Measurements from ENCODE around the gene ITGB8.

ITGB8 gene

DNA sequence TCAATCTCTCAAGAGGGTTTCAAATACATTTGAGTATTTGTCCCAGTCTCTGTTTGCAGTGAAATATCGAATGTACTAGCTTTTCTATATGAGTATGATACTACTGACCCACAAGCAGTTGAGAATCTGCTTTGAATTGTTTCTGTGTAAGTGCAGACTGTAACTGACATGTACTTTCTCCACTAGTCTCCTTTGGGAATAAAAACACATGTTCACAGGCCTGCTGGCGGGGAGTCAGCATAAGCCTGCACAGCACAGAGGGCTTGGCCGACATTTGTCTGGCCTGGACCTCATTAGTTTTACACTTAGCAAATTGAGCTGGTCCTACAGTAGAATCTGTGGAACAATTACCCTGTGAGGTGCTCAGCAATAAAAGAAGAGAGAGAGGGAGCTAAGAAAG, 72.6 kb downstream of the ITGB8 start:
- no peak overlapping the region for H3K9ac ChIP-seq (ENCODE audit: insufficient read length, low read depth)
- H3K4me3 ChIP-seq (ENCODE audit: insufficient read length, low read depth): no peak overlapping the region
- no peaks in the 10 kb centered on the region for H3K9me3 ChIP-seq (ENCODE audit: insufficient read depth, low read length)
- H3K4me1 ChIP-seq (ENCODE audit: insufficient read depth, insufficient read length): no peaks in the 10 kb centered on the region
- TF ChIP-seq YY1 (IDR thresholded peaks at IDR 0.05; ENCODE audit: insufficient read depth, insufficient read length) (no peak), SUZ12 (IDR thresholded peaks at IDR 0.05; ENCODE audit: extremely low read depth, insufficient read depth, insufficient read length) (no peak), ZNF274 (IDR thresholded peaks at IDR 0.05; ENCODE audit: low read depth, low read length) (no peak)
- peaks cover 6% of the 10 kb centered on the region for H3K36me3 ChIP-seq (ENCODE audit: insufficient read depth, insufficient read length, low read length)
- no peak for DNase-seq (ENCODE audit: low read depth, low spot score)
- no peaks in the 10 kb centered on the region for H3K27me3 ChIP-seq (ENCODE audit: insufficient read depth, insufficient read length)

DNA sequence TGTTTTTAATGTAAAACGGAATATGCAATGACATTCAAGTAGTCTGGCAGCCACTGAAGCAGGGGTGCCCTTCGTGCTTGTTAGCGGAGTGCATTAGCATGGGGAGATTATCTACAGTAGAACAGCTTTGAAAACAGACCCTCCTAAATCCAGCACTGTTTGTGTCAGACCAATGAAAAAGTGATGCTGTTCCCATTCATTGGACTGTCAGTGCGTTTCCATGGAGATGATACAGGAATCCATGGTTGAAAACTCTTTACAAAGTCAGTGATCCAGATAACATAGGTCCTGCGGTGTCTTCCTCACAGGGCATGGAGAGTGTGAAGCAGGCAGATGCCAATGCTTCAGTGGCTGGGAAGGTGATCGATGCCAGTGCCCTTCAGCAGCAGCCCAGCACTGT, 73.6 kb downstream of the ITGB8 start:
- no peak overlapping the region for H3K4me3 ChIP-seq (ENCODE audit: insufficient read length, low read depth)
- no peaks in the 10 kb centered on the region for H3K4me1 ChIP-seq (ENCODE audit: insufficient read depth, insufficient read length)
- H3K9ac ChIP-seq (ENCODE audit: insufficient read length, low read depth): no peak overlapping the region
- H3K9me3 ChIP-seq (ENCODE audit: insufficient read depth, low read length): no peaks in the 10 kb centered on the region
- H3K27me3 ChIP-seq (ENCODE audit: insufficient read depth, insufficient read length): no peaks in the 10 kb centered on the region
- peaks cover 3% of the 10 kb centered on the region for H3K36me3 ChIP-seq (ENCODE audit: insufficient read depth, insufficient read length, low read length)
- DNase-seq (ENCODE audit: low read depth, low spot score): no peak
- TF ChIP-seq YY1 (IDR thresholded peaks at IDR 0.05; ENCODE audit: insufficient read depth, insufficient read length) (no peak), ZNF274 (IDR thresholded peaks at IDR 0.05; ENCODE audit: low read depth, low read length) (no peak), SUZ12 (IDR thresholded peaks at IDR 0.05; ENCODE audit: extremely low read depth, insufficient read depth, insufficient read length) (no peak)

DNA sequence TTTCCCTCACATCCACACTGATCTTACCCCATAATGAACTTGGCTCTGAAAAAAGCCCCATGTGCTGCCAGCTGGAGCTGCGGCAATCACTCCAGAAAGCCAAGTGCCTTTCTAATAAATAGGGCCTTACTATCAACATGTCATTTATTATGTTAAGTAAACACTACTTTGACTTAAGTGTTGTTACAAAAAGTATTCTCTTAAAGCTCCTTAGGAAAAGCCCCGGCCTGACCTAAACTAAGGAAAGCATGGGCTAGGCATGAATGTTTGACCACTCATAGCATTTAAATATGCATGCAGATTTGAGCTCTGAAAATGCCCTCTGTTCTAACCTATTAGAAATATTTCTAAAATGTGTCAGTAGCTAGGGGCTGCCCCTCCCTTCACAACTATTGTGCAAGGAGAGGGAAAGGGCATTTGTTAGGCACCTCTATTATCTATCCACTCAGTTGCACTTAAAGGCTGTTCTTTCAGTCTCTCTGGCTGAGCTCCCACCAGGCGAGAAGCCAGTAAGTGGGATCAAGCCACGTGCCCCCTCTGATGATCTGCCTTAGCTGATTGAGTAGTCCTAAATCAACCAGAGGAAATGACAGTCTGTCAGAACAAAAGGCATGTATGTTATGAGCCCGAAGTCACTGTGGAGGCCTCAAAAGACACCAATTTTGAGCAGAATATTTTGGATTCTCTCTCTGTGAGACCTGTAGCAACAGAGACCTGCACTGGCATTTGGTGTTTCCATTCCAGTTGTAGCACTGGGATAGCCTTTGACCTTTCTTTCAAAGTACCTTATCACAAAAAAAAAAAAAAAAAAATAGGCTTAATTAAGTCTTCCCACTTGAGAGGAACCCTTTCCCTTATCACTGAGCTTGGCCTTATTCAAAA, 77.1 kb downstream of the ITGB8 start:
- no peak for TF ChIP-seq SUZ12 (IDR thresholded peaks at IDR 0.05; ENCODE audit: extremely low read depth, insufficient read depth, insufficient read length)

DNA sequence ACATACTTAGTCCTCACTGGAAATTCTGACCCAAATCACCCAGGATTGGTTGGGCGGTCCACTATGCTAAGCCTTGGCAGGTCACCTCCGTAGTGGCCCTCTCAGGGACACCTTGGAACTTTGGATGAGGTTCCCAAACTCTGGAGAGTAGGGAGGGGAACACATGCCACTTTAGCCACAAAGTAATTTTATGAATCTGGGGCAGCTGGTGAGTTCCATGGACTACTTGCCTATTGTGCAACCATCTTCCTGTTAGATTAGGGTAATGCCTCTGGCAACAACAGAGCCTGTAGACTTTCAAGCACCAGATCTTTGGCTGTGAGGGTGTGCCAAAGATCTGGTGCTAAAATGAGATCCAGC, 77.7 kb downstream of the ITGB8 start:
- H3K36me3 ChIP-seq (ENCODE audit: insufficient read depth, insufficient read length, low read length): peaks cover 13% of the 10 kb centered on the region
- H3K4me3 ChIP-seq (ENCODE audit: insufficient read length, low read depth): no peak overlapping the region
- no peaks in the 10 kb centered on the region for H3K9me3 ChIP-seq (ENCODE audit: insufficient read depth, low read length)
- no peak overlapping the region for H3K9ac ChIP-seq (ENCODE audit: insufficient read length, low read depth)
- H3K4me1 ChIP-seq (ENCODE audit: insufficient read depth, insufficient read length): no peaks in the 10 kb centered on the region
- no peak for TF ChIP-seq ZNF274 (IDR thresholded peaks at IDR 0.05; ENCODE audit: low read depth, low read length)
- TF ChIP-seq SUZ12 (IDR thresholded peaks at IDR 0.05; ENCODE audit: extremely low read depth, insufficient read depth, insufficient read length): no peak
- TF ChIP-seq YY1 (IDR thresholded peaks at IDR 0.05; ENCODE audit: insufficient read depth, insufficient read length): no peak
- DNase-seq (ENCODE audit: low read depth, low spot score): no peak
- no peaks in the 10 kb centered on the region for H3K27me3 ChIP-seq (ENCODE audit: insufficient read depth, insufficient read length)

More for the DNA sequence above, 77.1 kb downstream of the ITGB8 start:
- DNase-seq (ENCODE audit: low read depth, low spot score): no peak
- Histone ChIP-seq H3K9me3 (ENCODE audit: insufficient read depth, low read length) (no peaks in the 10 kb centered on the region), H3K4me1 (ENCODE audit: insufficient read depth, insufficient read length) (no peaks in the 10 kb centered on the region), H3K9ac (ENCODE audit: insufficient read length, low read depth) (no peak overlapping the region), H3K36me3 (ENCODE audit: insufficient read depth, insufficient read length, low read length) (peaks cover 13% of the 10 kb centered on the region), H3K27me3 (ENCODE audit: insufficient read depth, insufficient read length) (no peaks in the 10 kb centered on the region), H3K4me3 (ENCODE audit: insufficient read length, low read depth) (no peak overlapping the region)

DNA sequence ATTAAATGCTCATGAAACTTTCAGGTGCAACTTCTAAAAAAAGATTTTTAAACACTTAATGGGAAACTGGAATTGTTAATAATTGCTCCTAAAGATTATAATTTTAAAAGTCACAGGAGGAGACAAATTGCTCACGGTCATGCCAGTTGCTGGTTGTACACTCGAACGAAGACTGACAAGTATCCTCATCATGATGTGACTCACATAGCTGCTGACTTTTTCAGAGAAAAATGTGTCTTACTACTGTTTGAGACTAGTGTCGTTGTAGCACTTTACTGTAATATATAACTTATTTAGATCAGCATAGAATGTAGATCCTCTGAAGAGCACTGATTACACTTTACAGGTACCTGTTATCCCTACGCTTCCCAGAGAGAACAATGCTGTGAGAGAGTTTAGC, 79.3 kb downstream of the ITGB8 start:
- no peak for DNase-seq (ENCODE audit: low read depth, low spot score)
- Histone ChIP-seq H3K9ac (ENCODE audit: insufficient read length, low read depth) (no peak overlapping the region), H3K9me3 (ENCODE audit: insufficient read depth, low read length) (no peaks in the 10 kb centered on the region), H3K4me1 (ENCODE audit: insufficient read depth, insufficient read length) (no peaks in the 10 kb centered on the region), H3K27me3 (ENCODE audit: insufficient read depth, insufficient read length) (no peaks in the 10 kb centered on the region), H3K4me3 (ENCODE audit: insufficient read length, low read depth) (no peak overlapping the region), H3K36me3 (ENCODE audit: insufficient read depth, insufficient read length, low read length) (peaks cover 10% of the 10 kb centered on the region)
- TF ChIP-seq ZNF274 (IDR thresholded peaks at IDR 0.05; ENCODE audit: low read depth, low read length) (no peak), SUZ12 (IDR thresholded peaks at IDR 0.05; ENCODE audit: extremely low read depth, insufficient read depth, insufficient read length) (no peak), YY1 (IDR thresholded peaks at IDR 0.05; ENCODE audit: insufficient read depth, insufficient read length) (no peak)

DNA sequence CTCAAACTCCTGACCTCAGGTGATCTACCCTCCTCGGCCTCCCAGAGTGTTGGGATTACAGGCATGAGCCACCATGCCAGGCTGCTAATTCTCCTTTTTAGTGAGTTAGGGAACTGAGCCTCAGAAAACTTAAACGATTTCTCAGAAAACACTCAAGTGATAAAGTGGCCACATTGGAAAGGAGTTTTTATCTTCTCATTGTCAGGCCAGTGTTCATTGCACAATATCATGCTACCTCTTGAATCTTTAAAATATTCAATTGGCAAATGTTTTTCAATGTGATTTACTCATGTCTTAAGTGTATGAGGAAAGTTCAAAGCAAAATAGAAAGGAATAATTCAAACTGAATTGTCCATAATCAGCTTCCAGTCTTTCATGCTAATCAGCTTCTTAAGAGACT, 80.7 kb downstream of the ITGB8 start:
- H3K4me1 ChIP-seq (ENCODE audit: insufficient read depth, insufficient read length): no peaks in the 10 kb centered on the region

DNA sequence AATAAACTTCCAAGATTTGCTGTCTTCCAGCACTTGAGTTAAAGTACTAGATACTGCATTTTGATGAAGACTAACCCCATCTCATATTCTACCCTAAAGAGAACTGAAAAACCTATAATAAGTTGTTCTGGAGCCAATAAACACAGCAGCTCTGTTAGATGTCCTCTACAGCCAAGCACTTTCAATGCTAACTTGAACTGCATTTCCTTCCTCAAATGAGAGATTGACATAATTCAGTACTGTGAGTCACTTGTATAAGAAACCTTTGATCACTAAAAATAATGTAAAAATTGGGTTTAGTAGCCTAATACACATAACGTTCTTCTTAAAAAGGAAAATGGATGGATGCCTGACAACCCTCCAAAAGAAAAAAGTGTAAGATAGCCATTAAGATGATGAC, 81.3 kb downstream of the ITGB8 start:
- Histone ChIP-seq H3K4me3 (ENCODE audit: insufficient read length, low read depth) (no peak overlapping the region), H3K4me1 (ENCODE audit: insufficient read depth, insufficient read length) (no peaks in the 10 kb centered on the region), H3K9me3 (ENCODE audit: insufficient read depth, low read length) (no peaks in the 10 kb centered on the region), H3K36me3 (ENCODE audit: insufficient read depth, insufficient read length, low read length) (peaks cover 10% of the 10 kb centered on the region), H3K27me3 (ENCODE audit: insufficient read depth, insufficient read length) (no peaks in the 10 kb centered on the region), H3K9ac (ENCODE audit: insufficient read length, low read depth) (no peak overlapping the region)
- no peak for TF ChIP-seq SUZ12 (IDR thresholded peaks at IDR 0.05; ENCODE audit: extremely low read depth, insufficient read depth, insufficient read length)
- TF ChIP-seq YY1 (IDR thresholded peaks at IDR 0.05; ENCODE audit: insufficient read depth, insufficient read length): no peak
- TF ChIP-seq ZNF274 (IDR thresholded peaks at IDR 0.05; ENCODE audit: low read depth, low read length): no peak
- no peak for DNase-seq (ENCODE audit: low read depth, low spot score)

More for the DNA sequence above, 80.7 kb downstream of the ITGB8 start:
- no peaks in the 10 kb centered on the region for H3K9me3 ChIP-seq (ENCODE audit: insufficient read depth, low read length)
- H3K9ac ChIP-seq (ENCODE audit: insufficient read length, low read depth): no peak overlapping the region
- no peak for TF ChIP-seq YY1 (IDR thresholded peaks at IDR 0.05; ENCODE audit: insufficient read depth, insufficient read length)
- no peak for TF ChIP-seq ZNF274 (IDR thresholded peaks at IDR 0.05; ENCODE audit: low read depth, low read length)
- TF ChIP-seq SUZ12 (IDR thresholded peaks at IDR 0.05; ENCODE audit: extremely low read depth, insufficient read depth, insufficient read length): no peak
- DNase-seq (ENCODE audit: low read depth, low spot score): no peak
- peaks cover 10% of the 10 kb centered on the region for H3K36me3 ChIP-seq (ENCODE audit: insufficient read depth, insufficient read length, low read length)
- no peak overlapping the region for H3K4me3 ChIP-seq (ENCODE audit: insufficient read length, low read depth)
- no peaks in the 10 kb centered on the region for H3K27me3 ChIP-seq (ENCODE audit: insufficient read depth, insufficient read length)
